ENCODE results near the gene RASGRF2. TPM values are rescaled to one million over a fixed set of nuclear protein-coding genes. Genes with fewer than 3 reads are reported as not detected.

The RASGRF2 gene
- total RNA-seq, 1 experiment from 2014 or later: 9.1 TPM

DNA sequence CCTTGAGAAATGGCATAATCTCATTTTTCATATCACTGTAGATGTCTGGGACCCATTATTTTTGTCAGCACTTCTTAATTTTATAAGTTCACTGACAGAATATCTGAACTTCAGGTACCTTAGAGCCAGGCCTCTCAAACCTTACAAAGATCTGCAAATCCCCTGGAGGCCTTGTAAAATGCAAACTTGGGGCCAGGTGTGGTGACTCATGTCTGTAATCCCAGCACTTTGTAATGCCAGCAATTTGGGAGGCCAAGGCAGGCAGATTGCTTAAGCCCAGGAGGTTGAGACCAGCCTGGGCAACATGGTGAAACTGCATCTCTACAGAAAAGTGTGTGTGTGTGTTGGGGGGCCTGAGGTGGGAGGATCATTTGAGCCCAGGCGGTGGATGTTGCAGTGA, 30.8 kb downstream of the RASGRF2 start:
- no peak overlapping the region for H3K27ac ChIP-seq (ENCODE audit: low read depth, low read length, poor library complexity, severe bottlenecking)
- H3K4me1 ChIP-seq (ENCODE audit: insufficient read depth, low read length, poor library complexity, severe bottlenecking): peaks cover under 1% of the 10 kb centered on the region
- TF ChIP-seq, protein P1, sequence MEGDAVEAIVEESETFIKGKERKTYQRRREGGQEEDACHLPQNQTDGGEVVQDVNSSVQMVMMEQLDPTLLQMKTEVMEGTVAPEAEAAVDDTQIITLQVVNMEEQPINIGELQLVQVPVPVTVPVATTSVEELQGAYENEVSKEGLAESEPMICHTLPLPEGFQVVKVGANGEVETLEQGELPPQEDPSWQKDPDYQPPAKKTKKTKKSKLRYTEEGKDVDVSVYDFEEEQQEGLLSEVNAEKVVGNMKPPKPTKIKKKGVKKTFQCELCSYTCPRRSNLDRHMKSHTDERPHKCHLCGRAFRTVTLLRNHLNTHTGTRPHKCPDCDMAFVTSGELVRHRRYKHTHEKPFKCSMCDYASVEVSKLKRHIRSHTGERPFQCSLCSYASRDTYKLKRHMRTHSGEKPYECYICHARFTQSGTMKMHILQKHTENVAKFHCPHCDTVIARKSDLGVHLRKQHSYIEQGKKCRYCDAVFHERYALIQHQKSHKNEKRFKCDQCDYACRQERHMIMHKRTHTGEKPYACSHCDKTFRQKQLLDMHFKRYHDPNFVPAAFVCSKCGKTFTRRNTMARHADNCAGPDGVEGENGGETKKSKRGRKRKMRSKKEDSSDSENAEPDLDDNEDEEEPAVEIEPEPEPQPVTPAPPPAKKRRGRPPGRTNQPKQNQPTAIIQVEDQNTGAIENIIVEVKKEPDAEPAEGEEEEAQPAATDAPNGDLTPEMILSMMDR (conservative IDR thresholded peaks at IDR 0.05; ENCODE audit: low read depth, low read length): no peak
- TF ChIP-seq EZH2 (IDR thresholded peaks at IDR 0.05; ENCODE audit: borderline replicate concordance, low read depth, low read length, poor library complexity, severe bottlenecking): no peak
- no peaks in the 10 kb centered on the region for H3K36me3 ChIP-seq (ENCODE audit: insufficient read depth, low read length, poor library complexity, severe bottlenecking)
- H3K27me3 ChIP-seq (replicated peaks; ENCODE audit: insufficient read depth, low read depth, low read length, poor library complexity): no peaks in the 10 kb centered on the region
- no peak overlapping the region for H3K4me3 ChIP-seq (ENCODE audit: low read depth, low read length, poor library complexity, severe bottlenecking)
- ChIA-PET POLR2A (ENCODE audit: low non-redundant PET) (no interaction called here), CTCF (no interaction called here)
- intact Hi-C loops (cut with micrococcal nuclease; ENCODE audit: unreplicated experiment): no loop called here
- no peak for DNase-seq (ENCODE audit: low spot score)
- H3K9me3 ChIP-seq (ENCODE audit: low read depth, low read length, poor library complexity, severe bottlenecking): no peaks in the 10 kb centered on the region
- BruUV-seq (replicated peaks): no TSS peak

DNA sequence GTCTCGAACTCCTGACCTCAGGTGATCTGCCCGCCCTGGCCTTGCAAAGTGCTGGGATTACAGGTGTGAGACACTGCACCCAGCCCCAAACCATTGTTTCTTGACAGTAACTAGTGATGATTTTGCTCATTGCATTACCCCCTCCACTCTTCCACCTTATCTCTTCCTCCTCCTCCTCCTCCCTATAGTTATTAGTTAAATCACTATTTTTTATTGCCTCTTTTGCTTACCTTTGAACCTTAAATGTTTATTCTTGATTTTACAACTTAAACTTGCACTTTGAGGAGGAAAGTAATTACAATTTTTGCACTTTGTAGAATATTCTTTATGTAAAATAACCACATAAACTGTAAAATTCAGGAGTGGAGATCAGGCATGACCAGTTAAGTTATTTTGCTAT, 35.7 kb downstream of the RASGRF2 start:
- no TSS peak for BruUV-seq (replicated peaks)
- CTCF ChIA-PET: no interaction called here
- no peak for DNase-seq (ENCODE audit: low spot score)
- Histone ChIP-seq H3K27ac (ENCODE audit: low read depth, low read length, poor library complexity, severe bottlenecking) (no peak overlapping the region), H3K9me3 (ENCODE audit: low read depth, low read length, poor library complexity, severe bottlenecking) (no peaks in the 10 kb centered on the region), H3K4me3 (ENCODE audit: low read depth, low read length, poor library complexity, severe bottlenecking) (no peak overlapping the region), H3K4me1 (ENCODE audit: insufficient read depth, low read length, poor library complexity, severe bottlenecking) (peaks cover 6% of the 10 kb centered on the region), H3K27me3 (replicated peaks; ENCODE audit: insufficient read depth, low read depth, low read length, poor library complexity) (no peaks in the 10 kb centered on the region), H3K36me3 (ENCODE audit: insufficient read depth, low read length, poor library complexity, severe bottlenecking) (no peaks in the 10 kb centered on the region)
- POLR2A ChIA-PET (ENCODE audit: low non-redundant PET): interaction anchor here (0.7 kb wide), 1 partner anchor 306 kb away, joined by 3 read pairs; no protein-coding TSS in a partner anchor
- intact Hi-C loops (cut with micrococcal nuclease; ENCODE audit: unreplicated experiment): no loop called here
- TF ChIP-seq, protein P1 (conservative IDR thresholded peaks at IDR 0.05; ENCODE audit: low read depth, low read length): no peak
- no peak for TF ChIP-seq EZH2 (IDR thresholded peaks at IDR 0.05; ENCODE audit: borderline replicate concordance, low read depth, low read length, poor library complexity, severe bottlenecking)

DNA sequence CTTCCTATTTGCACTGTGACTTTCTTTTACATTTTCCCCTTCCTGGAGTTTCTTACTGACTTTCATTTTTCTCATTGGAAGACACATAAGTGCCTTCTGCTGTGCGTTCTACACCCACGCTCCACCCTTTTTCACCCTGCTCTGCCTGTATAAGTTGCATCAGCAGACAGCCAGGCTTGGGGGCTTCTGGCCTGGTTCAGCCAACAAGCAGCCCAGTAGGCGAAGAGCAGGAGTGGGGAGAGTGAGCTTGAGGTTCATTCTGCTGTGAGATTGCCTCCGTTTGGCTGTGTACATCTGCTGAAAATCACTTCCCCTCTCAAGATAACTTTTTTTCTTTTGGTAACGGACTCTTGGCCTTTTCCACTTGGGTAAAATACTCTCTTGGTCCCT, 38.4 kb downstream of the RASGRF2 start:
- CTCF ChIA-PET: no interaction called here
- Histone ChIP-seq H3K9me3 (ENCODE audit: low read depth, low read length, poor library complexity, severe bottlenecking) (no peaks in the 10 kb centered on the region), H3K27me3 (replicated peaks; ENCODE audit: insufficient read depth, low read depth, low read length, poor library complexity) (no peaks in the 10 kb centered on the region), H3K4me1 (ENCODE audit: insufficient read depth, low read length, poor library complexity, severe bottlenecking) (peaks cover 6% of the 10 kb centered on the region), H3K27ac (ENCODE audit: low read depth, low read length, poor library complexity, severe bottlenecking) (no peak overlapping the region), H3K4me3 (ENCODE audit: low read depth, low read length, poor library complexity, severe bottlenecking) (no peak overlapping the region), H3K36me3 (ENCODE audit: insufficient read depth, low read length, poor library complexity, severe bottlenecking) (no peaks in the 10 kb centered on the region)
- no peak for DNase-seq (ENCODE audit: low spot score)
- TF ChIP-seq, protein P1 (conservative IDR thresholded peaks at IDR 0.05; ENCODE audit: low read depth, low read length): no peak
- no peak for TF ChIP-seq EZH2 (IDR thresholded peaks at IDR 0.05; ENCODE audit: borderline replicate concordance, low read depth, low read length, poor library complexity, severe bottlenecking)
- intact Hi-C loops (cut with micrococcal nuclease; ENCODE audit: unreplicated experiment): no loop called here
- POLR2A ChIA-PET (ENCODE audit: low non-redundant PET): no interaction called here
- BruUV-seq (replicated peaks): no TSS peak

All from A673 (cell line).